Kidney epithelial cell (primary cell): Measurements from ENCODE around the gene NPTN. TPM values are rescaled to one million over a fixed set of nuclear protein-coding genes. Genes with fewer than 3 reads are reported as not detected.

ENCODE experiments used
- DNase-seq: peaks from one replicate; pipeline ENCODE4 v3.0.0-alpha.2; 2010; ENCODE audit warnings: low read depth
- H3K27me3 ChIP-seq: 2 replicates; pipeline ENCODE4 v1.6.0; 2011; ENCODE audit warnings: low read length; ENCODE audit not compliant: control insufficient read depth, insufficient read depth
- H3K36me3 ChIP-seq: 2 replicates; pipeline ENCODE4 v1.5.1; 2011; ENCODE audit warnings: low read length; ENCODE audit not compliant: control insufficient read depth, insufficient read depth
- H3K4me3 ChIP-seq: 2 replicates; pipeline ENCODE4 v1.5.1; 2011; ENCODE audit warnings: low read depth, mild to moderate bottlenecking, control low read depth, low read length
- CTCF ChIP-seq: IDR thresholded peaks from 2 replicates; pipeline ENCODE4 v1.5.1; 2011; ENCODE audit warnings: mild to moderate bottlenecking, moderate library complexity, low read length, control low read depth, inconsistent platforms; ENCODE audit not compliant: insufficient read depth, poor library complexity, severe bottlenecking
- total RNA-seq: library from RNA; depleted of rRNA; stranded (reverse); fragments of >200 nt; gene quantifications from 2 replicates; pipeline ENCODE4 v1.2.3, GENCODE V29; 2015

Gene NPTN
- total RNA-seq, 1 donor from 2014 or later = 96.5 TPM

- H3K36me3 ChIP-seq = no peaks in the 10 kb centered on the region
Observed at GRCh38 chr15:73596174-73596573, 37.0 kb downstream of the NPTN start.

GRCh38 chr15:73594109-73594508, 39.1 kb downstream of the NPTN start:
- Histone ChIP-seq H3K36me3 (no peaks in the 10 kb centered on the region), H3K27me3 (no peaks in the 10 kb centered on the region), H3K4me3 (no peak overlapping the region)
- TF ChIP-seq CTCF = no peak
- DNase-seq = no peak

More at GRCh38 chr15:73596174-73596573, 37.0 kb downstream of the NPTN start:
- H3K4me3 ChIP-seq = no peak overlapping the region
- TF ChIP-seq CTCF = no peak
- DNase-seq = no peak
- H3K27me3 ChIP-seq = no peaks in the 10 kb centered on the region

- Histone ChIP-seq H3K4me3 (no peak overlapping the region), H3K36me3 (no peaks in the 10 kb centered on the region), H3K27me3 (no peaks in the 10 kb centered on the region)
- no peak for TF ChIP-seq CTCF
- DNase-seq = no peak
Observed at GRCh38 chr15:73593304-73594074, 39.7 kb downstream of the NPTN start.

- no peak overlapping the region for H3K4me3 ChIP-seq
- no peaks in the 10 kb centered on the region for H3K36me3 ChIP-seq
- no peak for DNase-seq
- H3K27me3 ChIP-seq = no peaks in the 10 kb centered on the region
- TF ChIP-seq CTCF = no peak
Observed at GRCh38 chr15:73590263-73590662, 42.9 kb downstream of the NPTN start.

GRCh38 chr15:73589766-73590165, 43.4 kb downstream of the NPTN start:
- DNase-seq = no peak
- Histone ChIP-seq H3K4me3 (no peak overlapping the region), H3K27me3 (no peaks in the 10 kb centered on the region), H3K36me3 (no peaks in the 10 kb centered on the region)
- TF ChIP-seq CTCF = no peak
